ENCODE data around the gene ARPP21.

The ARPP21 gene

GRCh38 chr3:35710554-35710953, 71.2 kb downstream of the ARPP21 start:
- CTCF ChIA-PET: no interaction called here
- TF ChIP-seq TARDBP (IDR thresholded peaks at IDR 0.05) (no peak), PKNOX1 (IDR thresholded peaks at IDR 0.05) (no peak)
- DNase-seq (ENCODE audit: extremely low spot score): no peak
- POLR2A ChIA-PET: no interaction called here

- no peak for DNase-seq (ENCODE audit: extremely low spot score)
- TF ChIP-seq SP1 (IDR thresholded peaks at IDR 0.05) (no peak), FOXM1 (IDR thresholded peaks at IDR 0.05; ENCODE audit: borderline replicate concordance) (no peak), BHLHE40 (IDR thresholded peaks at IDR 0.05; ENCODE audit: borderline replicate concordance) (no peak), ARNT (IDR thresholded peaks at IDR 0.05) (no peak), TARDBP (IDR thresholded peaks at IDR 0.05) (no peak), PKNOX1 (IDR thresholded peaks at IDR 0.05) (no peak), LEF1 (IDR thresholded peaks at IDR 0.05; ENCODE audit: borderline replicate concordance) (no peak), SUZ12 (IDR thresholded peaks at IDR 0.05) (no peak), ELF4 (IDR thresholded peaks at IDR 0.05) (no peak), NFRKB (IDR thresholded peaks at IDR 0.05) (no peak), FOXK2 (IDR thresholded peaks at IDR 0.05) (no peak), ZNF384 (IDR thresholded peaks at IDR 0.05) (no peak), L3MBTL2 (conservative IDR thresholded peaks at IDR 0.05) (no peak), HDGF (IDR thresholded peaks at IDR 0.05; ENCODE audit: borderline replicate concordance) (no peak)
- CTCF ChIA-PET: no interaction called here
- POLR2A ChIA-PET: no interaction called here
Measured at GRCh38 chr3:35718921-35719320, 79.6 kb downstream of the ARPP21 start.

GRCh38 chr3:35721628-35722027, 82.3 kb downstream of the ARPP21 start:
- DNase-seq (ENCODE audit: extremely low spot score): no peak
- CTCF ChIA-PET: no interaction called here
- TF ChIP-seq NFRKB (IDR thresholded peaks at IDR 0.05) (no peak), CTBP1 (IDR thresholded peaks at IDR 0.05; ENCODE audit: borderline replicate concordance) (no peak), SP1 (IDR thresholded peaks at IDR 0.05) (no peak), ZNF384 (IDR thresholded peaks at IDR 0.05) (no peak), LEF1 (IDR thresholded peaks at IDR 0.05; ENCODE audit: borderline replicate concordance) (no peak)
- POLR2A ChIA-PET: no interaction called here

GRCh38 chr3:35722902-35723301, 83.6 kb downstream of the ARPP21 start:
- ChIA-PET CTCF (no interaction called here), POLR2A (no interaction called here)
- DNase-seq (ENCODE audit: extremely low spot score): no peak
- no peak for TF ChIP-seq ZNF384 (IDR thresholded peaks at IDR 0.05)
- TF ChIP-seq TARDBP (IDR thresholded peaks at IDR 0.05): no peak
- no peak for TF ChIP-seq ARNT (IDR thresholded peaks at IDR 0.05)
- no peak for TF ChIP-seq ELF4 (IDR thresholded peaks at IDR 0.05)
- TF ChIP-seq HDGF (IDR thresholded peaks at IDR 0.05; ENCODE audit: borderline replicate concordance): no peak
- no peak for TF ChIP-seq LEF1 (IDR thresholded peaks at IDR 0.05; ENCODE audit: borderline replicate concordance)
- no peak for TF ChIP-seq FOXM1 (IDR thresholded peaks at IDR 0.05; ENCODE audit: borderline replicate concordance)
- no peak for TF ChIP-seq SP1 (IDR thresholded peaks at IDR 0.05)
- no peak for TF ChIP-seq SUZ12 (IDR thresholded peaks at IDR 0.05)
- TF ChIP-seq NFRKB (IDR thresholded peaks at IDR 0.05): no peak
- TF ChIP-seq PKNOX1 (IDR thresholded peaks at IDR 0.05): no peak
- no peak for TF ChIP-seq L3MBTL2 (conservative IDR thresholded peaks at IDR 0.05)
- no peak for TF ChIP-seq FOXA1 (IDR thresholded peaks at IDR 0.05)
- no peak for TF ChIP-seq FOXK2 (IDR thresholded peaks at IDR 0.05)

GRCh38 chr3:35723480-35724097, 84.3 kb downstream of the ARPP21 start:
- no peak for TF ChIP-seq LEF1 (IDR thresholded peaks at IDR 0.05; ENCODE audit: borderline replicate concordance)
- no peak for TF ChIP-seq HDGF (IDR thresholded peaks at IDR 0.05; ENCODE audit: borderline replicate concordance)
- ChIA-PET POLR2A (no interaction called here), CTCF (no interaction called here)
- DNase-seq (ENCODE audit: extremely low spot score): no peak

GRCh38 chr3:35724106-35724505, 84.8 kb downstream of the ARPP21 start:
- ChIA-PET CTCF (no interaction called here), POLR2A (no interaction called here)
- DNase-seq (ENCODE audit: extremely low spot score): no peak
- no peak for TF ChIP-seq CTBP1 (IDR thresholded peaks at IDR 0.05; ENCODE audit: borderline replicate concordance)
- no peak for TF ChIP-seq SP1 (IDR thresholded peaks at IDR 0.05)
- no peak for TF ChIP-seq FOXK2 (IDR thresholded peaks at IDR 0.05)
- TF ChIP-seq LEF1 (IDR thresholded peaks at IDR 0.05; ENCODE audit: borderline replicate concordance): no peak
- no peak for TF ChIP-seq HDGF (IDR thresholded peaks at IDR 0.05; ENCODE audit: borderline replicate concordance)
- TF ChIP-seq NFRKB (IDR thresholded peaks at IDR 0.05): no peak
- no peak for TF ChIP-seq ZNF384 (IDR thresholded peaks at IDR 0.05)
- TF ChIP-seq ELF4 (IDR thresholded peaks at IDR 0.05): no peak

GRCh38 chr3:35727179-35727578, 87.9 kb downstream of the ARPP21 start:
- TF ChIP-seq ELF4 (IDR thresholded peaks at IDR 0.05): no peak
- TF ChIP-seq TARDBP (IDR thresholded peaks at IDR 0.05): no peak
- no peak for TF ChIP-seq PKNOX1 (IDR thresholded peaks at IDR 0.05)
- TF ChIP-seq L3MBTL2 (conservative IDR thresholded peaks at IDR 0.05): no peak
- POLR2A ChIA-PET: no interaction called here
- no peak for DNase-seq (ENCODE audit: extremely low spot score)
- CTCF ChIA-PET: no interaction called here
